Stimulated activated CD4-positive, alpha-beta T cell treated with anti-CD3 and anti-CD28 coated beads, Interleukin-12 subunit alpha, Interleukin-12 subunit beta, amount 100 ng/mL, for 24 hours (primary cell): ENCODE data around the gene EXOC2.

Source experiments
- DNase-seq, 2 experiments: peaks; one replicate each; pipeline ENCODE4 v3.0.0-alpha.2; 2020; ENCODE audit warnings: low read depth in 2 of 2

EXOC2 gene

DNA sequence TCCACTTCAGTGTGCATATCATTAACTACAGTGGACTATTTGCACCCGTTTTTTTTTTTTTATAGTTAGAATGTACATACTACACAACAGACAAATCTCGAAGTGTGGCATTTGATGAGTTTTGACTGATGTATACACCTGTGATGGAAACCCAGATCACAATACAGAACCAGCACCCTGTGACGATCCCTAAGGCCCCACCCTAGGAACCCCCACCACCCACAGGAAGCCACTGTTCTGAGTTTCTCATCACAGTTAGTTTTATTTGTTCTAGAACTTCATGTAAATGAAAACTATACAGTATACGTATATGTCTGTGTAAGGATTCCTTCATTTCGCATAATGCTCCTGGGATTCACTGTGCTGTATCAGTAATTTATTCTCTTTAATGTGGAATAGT is 198.5 kb downstream of the EXOC2 start:
- no peak for DNase-seq

GRCh38 chr6:493840-494239 is 199.1 kb downstream of the EXOC2 start:
- no peak for DNase-seq

GRCh38 chr6:492816-493414 is 200.0 kb downstream of the EXOC2 start:
- DNase-seq = no peak

GRCh38 chr6:492178-492577 is 200.8 kb downstream of the EXOC2 start:
- no peak for DNase-seq

DNA sequence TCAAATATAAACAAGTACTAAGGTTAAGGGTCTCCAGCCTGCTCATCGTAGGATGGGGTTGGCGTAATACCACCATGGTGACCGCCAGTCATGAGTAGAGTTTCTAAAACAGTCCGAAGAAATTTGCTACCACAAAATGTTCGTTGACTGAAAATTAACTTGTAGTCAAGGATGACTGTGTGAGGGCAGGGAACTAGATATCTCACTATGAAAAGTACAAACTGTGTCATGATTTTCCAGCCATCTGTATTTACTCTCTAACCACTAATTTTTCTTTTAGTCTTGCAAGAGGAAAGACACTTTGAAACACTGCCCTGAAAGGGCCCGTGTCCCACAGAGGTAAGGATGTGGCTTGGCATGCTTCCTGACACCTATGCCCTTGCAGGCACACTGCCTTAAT is 201.7 kb downstream of the EXOC2 start:
- DNase-seq = peak in 1 of 2 experiments; percentile 52

DNA sequence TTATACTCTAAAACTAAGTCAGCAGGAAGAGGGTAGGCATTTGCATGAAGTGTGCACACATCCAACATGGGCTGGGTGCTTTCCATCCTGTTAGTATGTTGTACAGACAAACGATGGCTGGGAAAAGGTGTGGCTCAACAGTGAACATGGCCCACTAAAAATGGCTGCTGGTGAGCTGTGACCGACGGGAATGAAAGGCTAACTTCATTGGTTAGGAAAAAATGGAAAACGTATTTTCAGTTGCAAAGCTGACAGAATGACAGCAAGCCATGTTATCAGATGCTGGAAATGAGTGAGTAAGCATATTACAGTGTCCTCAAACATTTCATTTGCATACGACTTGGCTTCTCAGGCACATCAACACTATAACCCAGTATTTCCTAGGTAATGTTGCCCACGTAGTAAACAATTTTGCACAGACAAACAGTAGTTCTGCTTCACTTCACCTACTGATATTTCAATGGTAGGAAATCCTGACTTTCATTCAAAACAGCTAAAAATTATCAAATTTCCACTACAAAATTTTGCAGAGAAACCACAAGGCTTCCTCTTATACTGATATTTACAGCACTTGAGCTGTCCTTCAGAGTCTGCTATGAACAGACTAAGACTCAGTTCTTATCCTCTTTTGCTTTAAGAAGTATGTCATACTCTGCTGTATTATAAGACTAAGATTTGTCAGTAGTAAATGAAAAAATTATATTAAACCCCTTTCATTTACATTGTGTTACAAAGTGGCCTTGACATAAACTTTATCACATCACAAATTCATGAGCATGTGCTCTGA is 202.5 kb downstream of the EXOC2 start:
- DNase-seq = no peak

- DNase-seq = no peak
Observed at GRCh38 chr6:489762-490161, 203.2 kb downstream of the EXOC2 start.

DNA sequence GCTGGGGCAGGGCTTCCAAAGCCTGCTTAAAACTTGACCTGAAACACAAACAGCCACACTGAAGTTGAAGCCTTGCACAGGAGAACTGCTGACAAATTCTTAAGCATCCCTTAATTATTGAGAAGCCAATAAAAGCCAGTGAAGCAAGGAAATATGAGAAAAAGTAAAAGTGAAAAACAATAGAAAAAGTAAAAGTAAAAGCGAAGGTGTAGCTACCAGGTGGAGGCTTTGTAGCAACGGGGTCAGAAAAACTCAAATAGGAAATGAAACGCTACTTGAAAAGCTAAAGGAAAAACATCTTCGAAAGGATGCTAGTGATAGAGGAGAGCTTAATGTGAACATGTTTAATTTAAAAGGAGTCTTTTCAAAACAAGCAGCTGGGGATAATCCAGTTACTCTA is 203.9 kb downstream of the EXOC2 start:
- no peak for DNase-seq

GRCh38 chr6:487956-488355 is 205.0 kb downstream of the EXOC2 start:
- no peak for DNase-seq

- no peak for DNase-seq
Observed at GRCh38 chr6:485655-486170, 207.2 kb downstream of the EXOC2 start.

GRCh38 chr6:484746-485145 is 208.2 kb downstream of the EXOC2 start:
- DNase-seq = no peak

DNA sequence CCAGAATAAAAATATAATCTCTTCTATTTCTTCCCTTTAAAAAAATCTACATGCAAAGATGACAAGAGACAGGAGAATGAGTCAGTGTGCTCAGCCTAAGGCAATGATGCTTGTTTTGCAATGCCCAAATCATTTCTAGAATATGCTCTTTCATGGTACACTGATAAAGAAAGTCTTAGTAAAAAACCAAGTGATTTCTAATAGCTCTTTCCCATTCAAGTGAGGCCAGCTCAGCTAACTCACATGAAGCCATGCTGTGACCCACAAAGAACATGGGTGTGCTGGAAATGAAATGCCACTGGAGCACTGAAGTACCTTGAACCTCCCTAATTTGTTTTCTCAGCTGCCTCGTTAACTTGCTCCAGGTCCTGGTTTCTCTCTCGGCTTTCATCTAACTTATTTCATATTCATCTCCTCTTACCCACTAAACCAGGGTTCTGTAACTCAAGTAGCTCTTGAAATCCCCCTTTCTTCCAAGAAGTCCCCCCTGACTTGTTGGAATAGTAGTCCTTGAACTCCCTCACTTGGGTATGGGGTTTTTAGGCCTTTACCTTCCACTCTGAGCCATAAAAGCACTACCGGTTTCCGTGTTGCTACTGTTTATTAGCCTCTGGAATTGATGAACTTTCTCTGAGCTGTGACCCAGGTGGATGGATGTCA is 208.7 kb downstream of the EXOC2 start:
- no peak for DNase-seq

DNA sequence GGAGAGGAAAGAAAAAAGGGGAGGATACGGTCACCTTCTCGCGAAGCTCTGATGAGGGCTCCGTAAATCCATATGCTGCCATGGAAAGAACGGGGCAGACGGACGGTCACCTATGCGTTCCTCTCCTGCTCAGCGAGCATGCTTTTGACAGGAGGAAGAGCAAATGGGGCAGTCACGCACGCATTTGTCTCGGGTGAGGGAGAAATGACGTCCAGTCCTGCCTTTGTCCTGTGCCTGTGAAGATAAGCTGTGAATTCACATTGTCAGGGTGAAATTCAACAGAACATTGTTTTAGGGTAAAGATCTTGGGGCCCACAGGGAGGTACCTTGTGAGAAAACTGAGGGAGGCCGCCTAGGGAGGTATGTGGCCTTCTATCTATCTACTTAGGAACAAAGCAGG is 217.6 kb downstream of the EXOC2 start:
- DNase-seq = no peak

DNA sequence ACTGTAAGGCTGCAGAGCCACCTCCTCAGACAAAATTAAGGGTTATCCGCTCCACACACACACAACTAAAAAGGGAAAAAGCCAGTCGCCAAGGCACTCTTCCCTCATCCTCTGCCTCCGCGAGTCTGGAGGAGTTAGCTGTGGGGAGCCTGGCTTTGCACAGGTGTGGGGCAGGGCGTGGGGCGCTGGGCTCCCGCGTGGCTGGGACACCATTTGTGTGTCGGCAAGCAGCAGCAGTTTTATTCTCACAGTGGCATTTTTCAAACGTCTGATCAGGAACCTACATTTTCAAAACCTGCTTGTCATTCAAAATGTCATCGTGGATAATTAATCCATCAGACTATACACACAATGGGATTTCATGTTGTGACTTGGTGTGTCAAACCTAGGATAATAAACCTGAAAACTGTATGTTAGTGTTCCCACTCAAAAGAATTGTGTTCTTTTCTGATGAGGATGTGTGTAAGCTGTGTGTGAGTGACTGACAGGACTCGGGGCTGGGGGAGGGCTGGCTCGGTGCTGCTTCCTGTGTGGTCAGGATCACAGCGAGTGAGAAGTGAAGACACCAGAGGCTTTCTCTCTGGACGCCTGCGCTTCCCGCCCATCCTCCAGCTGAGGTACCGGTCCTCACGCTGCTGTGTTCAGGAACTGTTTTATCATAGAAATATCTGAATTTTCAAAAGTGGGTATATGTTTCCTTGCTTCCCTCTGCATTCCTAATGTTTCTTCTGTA is 218.3 kb downstream of the EXOC2 start:
- peak; percentile 61 to 75 for DNase-seq

DNA sequence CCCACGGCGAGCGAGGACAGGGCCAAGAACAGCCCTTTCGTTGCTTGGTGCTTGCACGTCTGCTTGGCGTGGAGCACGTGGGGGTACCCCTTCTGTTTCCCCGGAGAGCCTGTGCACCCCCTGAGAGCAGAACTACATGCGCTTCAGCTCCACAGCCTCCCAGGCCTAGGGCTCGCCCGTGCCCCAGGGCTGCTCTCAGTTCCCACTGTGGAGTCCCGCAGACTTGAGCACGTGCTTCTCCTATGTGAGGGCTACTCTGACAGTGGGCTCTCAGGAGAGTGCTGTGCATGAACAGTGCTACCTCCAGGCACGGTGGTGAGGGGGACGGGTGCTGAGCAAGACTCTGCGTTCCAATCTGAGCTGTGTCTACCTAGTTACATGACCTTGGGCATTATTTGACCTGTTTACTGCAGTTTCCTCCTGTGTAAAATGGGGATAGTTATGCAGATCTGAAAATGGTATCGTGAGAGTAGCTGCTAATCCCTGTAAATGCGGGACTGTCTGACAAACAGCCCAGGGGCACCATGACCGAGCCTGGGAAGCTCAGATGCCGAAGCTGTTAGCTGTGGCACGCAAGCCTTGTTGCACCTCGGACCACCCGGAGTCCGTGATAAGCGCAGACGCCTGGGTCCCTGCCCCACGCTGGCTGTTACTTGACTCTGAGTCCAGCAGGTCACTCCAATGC is 219.0 kb downstream of the EXOC2 start:
- DNase-seq = no peak

- DNase-seq = no peak
Observed at GRCh38 chr6:473356-473755, 219.6 kb downstream of the EXOC2 start.

DNA sequence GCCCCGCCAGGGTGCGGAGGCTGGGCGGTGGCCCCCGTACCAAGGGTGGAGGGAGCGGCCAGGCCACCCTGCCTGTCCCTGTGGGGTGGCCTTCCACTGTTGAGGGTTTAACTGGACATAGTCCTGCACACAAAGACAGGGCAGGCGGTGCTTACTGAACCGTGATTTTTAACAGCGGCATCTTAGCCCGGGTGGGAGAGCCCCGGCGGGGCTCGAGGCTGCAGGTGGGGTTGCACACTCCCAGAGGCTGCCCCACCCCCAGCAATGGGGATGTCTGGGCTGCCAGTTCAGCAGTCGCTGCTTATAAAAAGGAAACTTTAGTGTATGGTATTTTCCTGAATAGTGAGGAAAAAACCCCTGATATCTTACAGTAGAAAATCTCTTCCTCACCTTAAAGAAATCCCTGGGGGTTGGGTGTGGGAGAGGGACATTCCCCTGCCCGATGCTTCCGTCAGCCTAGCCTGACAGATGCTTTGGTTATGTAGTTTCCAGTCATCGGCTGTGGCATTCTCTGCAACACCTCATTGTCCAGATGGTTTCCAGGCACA is 222.0 kb downstream of the EXOC2 start:
- DNase-seq = no peak

- DNase-seq = no peak
Observed at GRCh38 chr6:470051-470900, 222.7 kb downstream of the EXOC2 start.

DNA sequence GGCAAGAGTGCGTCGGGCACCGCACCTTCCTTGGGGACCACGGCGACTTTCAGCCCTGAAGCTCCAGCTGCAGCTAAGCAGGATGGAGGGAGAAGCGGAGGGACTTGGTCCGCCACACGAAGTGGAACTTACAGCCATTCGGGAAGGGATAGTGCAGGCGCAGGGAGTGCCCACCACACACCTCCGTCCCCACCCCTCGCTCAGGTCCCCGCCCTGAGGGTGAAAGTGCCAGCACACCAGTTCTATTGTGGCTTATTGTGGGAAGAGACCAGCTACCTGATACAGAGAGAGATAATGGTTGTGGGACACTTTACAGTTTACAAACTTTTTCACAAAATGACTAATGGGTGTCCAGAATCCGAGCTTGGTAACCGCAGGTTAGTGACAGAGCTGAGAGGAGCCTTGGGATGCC is 225.3 kb downstream of the EXOC2 start:
- DNase-seq = no peak

DNA sequence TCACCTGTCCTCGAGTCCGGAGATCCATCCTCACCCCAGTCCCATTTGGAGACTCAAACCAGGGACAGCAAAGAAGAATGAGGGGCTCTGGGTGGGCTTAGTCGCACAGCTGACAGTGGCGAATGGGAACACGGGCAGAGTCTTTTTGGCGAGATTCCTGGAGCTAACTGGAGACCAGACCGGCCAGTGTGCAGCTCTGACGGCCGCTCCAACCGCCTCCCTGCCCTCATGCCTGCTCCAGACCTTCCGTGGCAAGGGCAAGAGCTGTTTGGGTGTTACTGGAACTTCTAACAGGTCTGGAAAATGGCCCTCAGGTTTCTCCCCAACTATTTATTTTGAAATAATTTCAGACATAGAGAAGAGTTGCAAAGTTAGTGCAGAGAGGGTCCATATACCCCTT is 225.8 kb downstream of the EXOC2 start:
- DNase-seq = no peak
